Measurements from ENCODE around the gene SLC22A14. TPM values are rescaled to one million over a fixed set of nuclear protein-coding genes. Genes with fewer than 3 reads are reported as not detected.

Gene SLC22A14
- total RNA-seq, 1 donor from 2014 or later, result not detected

GRCh38 chr3:38270606-38271005 is 11.5 kb upstream of the SLC22A14 start:
- DNase-seq (ENCODE audit: low spot score in 2 of 2), result no peak
- no peak for TF ChIP-seq CTCF (IDR thresholded peaks at IDR 0.05)
- H3K27ac ChIP-seq, result no peak overlapping the region

GRCh38 chr3:38271553-38271952 is 10.5 kb upstream of the SLC22A14 start:
- intact Hi-C loops (cut with DNase I), result no loop called here
- TF ChIP-seq CTCF (IDR thresholded peaks at IDR 0.05), result no peak
- Histone ChIP-seq H3K27ac (no peak overlapping the region), H3K4me3 (no peak overlapping the region), H3K27me3 (no peaks in the 10 kb centered on the region), H3K4me1 (no peaks in the 10 kb centered on the region), H3K36me3 (peaks cover 0 to 8% of the 10 kb centered on the region in 2 donors), H3K9me3 (no peaks in the 10 kb centered on the region)
- no peak for DNase-seq (ENCODE audit: low spot score in 2 of 2)

More at GRCh38 chr3:38270606-38271005, 11.5 kb upstream of the SLC22A14 start:
- H3K4me3 ChIP-seq, result no peak overlapping the region
- no peaks in the 10 kb centered on the region for H3K27me3 ChIP-seq
- peaks cover 0 to 6% of the 10 kb centered on the region in 2 donors for H3K36me3 ChIP-seq
- no peaks in the 10 kb centered on the region for H3K9me3 ChIP-seq
- no peaks in the 10 kb centered on the region for H3K4me1 ChIP-seq
- intact Hi-C loops (cut with DNase I), result no loop called here

- no peak overlapping the region for H3K27ac ChIP-seq
- H3K4me1 ChIP-seq, result no peaks in the 10 kb centered on the region
- DNase-seq (ENCODE audit: low spot score in 2 of 2), result no peak
- intact Hi-C loops (cut with DNase I), result no loop called here
- no peak overlapping the region for H3K4me3 ChIP-seq
- peaks cover 0 to 13% of the 10 kb centered on the region in 2 donors for H3K36me3 ChIP-seq
- no peaks in the 10 kb centered on the region for H3K27me3 ChIP-seq
- TF ChIP-seq CTCF (IDR thresholded peaks at IDR 0.05), result no peak
- no peaks in the 10 kb centered on the region for H3K9me3 ChIP-seq
These were observed 7.0 kb upstream of the SLC22A14 start for GRCh38 chr3:38274864-38275649.

- Histone ChIP-seq H3K9me3 (no peaks in the 10 kb centered on the region), H3K27ac (no peak overlapping the region), H3K36me3 (peaks cover 0 to 13% of the 10 kb centered on the region in 2 donors), H3K4me3 (no peak overlapping the region), H3K27me3 (no peaks in the 10 kb centered on the region), H3K4me1 (no peaks in the 10 kb centered on the region)
- intact Hi-C loops (cut with DNase I), result no loop called here
- TF ChIP-seq CTCF (IDR thresholded peaks at IDR 0.05), result no peak
- no peak for DNase-seq (ENCODE audit: low spot score in 2 of 2)
These were observed 6.4 kb upstream of the SLC22A14 start for GRCh38 chr3:38275658-38276057.

GRCh38 chr3:38276081-38276916 is 5.8 kb upstream of the SLC22A14 start:
- Histone ChIP-seq H3K4me1 (no peaks in the 10 kb centered on the region), H3K9me3 (no peaks in the 10 kb centered on the region), H3K4me3 (no peak overlapping the region), H3K36me3 (peaks cover 0 to 13% of the 10 kb centered on the region in 2 donors), H3K27me3 (no peaks in the 10 kb centered on the region), H3K27ac (no peak overlapping the region)
- intact Hi-C loops (cut with DNase I), result no loop called here
- TF ChIP-seq CTCF (IDR thresholded peaks at IDR 0.05), result no peak
- no peak for DNase-seq (ENCODE audit: low spot score in 2 of 2)

Measured in ascending aorta (tissue), 2 donors.